ENCODE measurements around the gene PRPF18.

The PRPF18 gene

GRCh38 chr10:13637894-13638293 lies 51.1 kb downstream of the PRPF18 start:
- DNase-seq (ENCODE audit: low read depth), result no peak

GRCh38 chr10:13642293-13642692 lies 55.5 kb downstream of the PRPF18 start:
- DNase-seq (ENCODE audit: low read depth), result no peak

DNA sequence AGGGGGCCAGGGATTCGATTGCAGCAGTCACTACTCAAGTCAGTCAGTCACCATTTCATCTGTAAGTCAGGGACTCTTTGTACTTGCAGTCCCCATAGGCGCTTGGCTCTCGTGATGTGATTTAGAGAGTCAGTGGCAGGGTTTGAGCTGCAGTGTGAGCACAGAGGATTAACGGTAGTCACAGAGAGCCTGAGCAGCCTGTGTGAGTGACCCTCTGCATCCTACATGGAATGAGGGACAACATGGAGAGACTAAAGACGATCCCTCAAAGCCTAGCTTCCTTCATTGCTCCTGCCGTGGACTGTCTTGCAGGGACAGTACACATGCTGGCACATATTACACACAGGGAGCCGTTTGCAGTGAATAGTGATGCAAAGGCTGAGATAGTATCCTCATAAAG lies 56.3 kb downstream of the PRPF18 start:
- no peak for DNase-seq (ENCODE audit: low read depth)

DNA sequence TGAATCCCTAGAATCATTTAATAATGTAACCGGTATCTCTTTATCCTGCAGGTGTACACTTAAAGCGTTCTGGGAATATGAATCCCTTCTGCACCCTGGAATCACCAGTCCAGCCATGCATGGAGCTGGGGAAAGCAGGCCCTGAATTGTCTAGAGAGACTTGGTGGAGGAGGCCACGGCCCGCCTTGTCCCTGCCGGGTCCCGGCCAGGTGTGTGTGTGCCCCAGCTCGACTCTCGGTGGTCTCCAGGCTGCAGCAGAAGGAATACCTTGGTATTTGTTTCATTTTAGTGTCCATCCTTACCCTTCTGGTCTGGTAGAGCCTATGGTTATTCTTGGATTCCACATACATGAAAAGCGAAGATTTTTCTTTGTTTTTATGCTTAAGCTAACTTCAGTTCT lies 58.1 kb downstream of the PRPF18 start:
- DNase-seq (ENCODE audit: low read depth), result no peak

DNA sequence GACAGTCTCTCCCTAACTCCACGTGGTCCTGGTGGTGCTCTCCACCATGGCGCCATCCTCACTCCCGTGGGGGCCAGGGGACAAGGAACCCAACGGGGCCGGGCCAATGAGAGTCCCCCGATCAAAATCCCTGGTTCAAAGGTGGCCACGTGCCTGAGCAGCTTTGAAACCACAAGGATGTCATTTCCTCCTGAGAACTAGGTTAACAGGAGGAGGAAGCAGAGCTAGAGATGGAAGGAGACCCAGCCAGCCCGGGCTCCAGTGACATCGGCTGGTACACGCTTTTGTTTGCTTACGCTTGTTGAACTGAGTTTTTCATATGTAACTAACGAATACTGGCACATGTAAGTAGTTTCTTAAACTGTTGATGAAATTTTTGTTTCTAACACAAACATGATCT lies 61.7 kb downstream of the PRPF18 start:
- no peak for DNase-seq (ENCODE audit: low read depth)

DNA sequence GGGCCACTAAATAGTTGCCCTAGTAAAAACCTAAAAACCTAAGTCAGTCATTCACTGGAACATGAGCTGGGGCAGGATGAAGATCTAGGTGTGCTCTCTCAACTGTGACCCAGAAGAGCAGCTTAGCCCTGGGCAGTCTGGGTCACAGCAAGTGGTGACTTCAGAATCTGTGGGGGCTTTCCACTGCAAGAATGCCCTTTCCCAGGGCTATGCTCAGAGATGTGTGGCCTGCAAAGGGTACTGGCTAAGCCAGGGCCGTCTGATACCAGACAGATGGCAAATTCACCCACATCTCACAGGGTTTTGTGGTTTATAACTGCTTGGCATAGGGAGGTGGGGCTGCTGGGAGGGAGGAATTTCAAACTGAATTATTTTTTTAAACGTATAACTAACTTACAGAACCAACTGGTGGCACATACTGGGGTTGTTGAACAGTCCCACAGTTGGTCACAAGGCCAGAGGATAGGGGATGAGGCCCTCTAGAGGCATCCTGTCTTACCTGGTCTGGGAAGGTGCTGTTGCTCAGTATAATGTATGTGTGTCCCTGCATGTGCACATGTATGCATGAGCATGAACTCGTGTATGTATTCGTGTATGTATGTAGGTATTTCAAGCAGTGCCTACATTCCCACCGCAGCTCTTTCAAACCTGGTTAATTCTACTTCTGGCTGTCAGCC lies 63.2 kb downstream of the PRPF18 start:
- DNase-seq (ENCODE audit: low read depth), result no peak

DNA sequence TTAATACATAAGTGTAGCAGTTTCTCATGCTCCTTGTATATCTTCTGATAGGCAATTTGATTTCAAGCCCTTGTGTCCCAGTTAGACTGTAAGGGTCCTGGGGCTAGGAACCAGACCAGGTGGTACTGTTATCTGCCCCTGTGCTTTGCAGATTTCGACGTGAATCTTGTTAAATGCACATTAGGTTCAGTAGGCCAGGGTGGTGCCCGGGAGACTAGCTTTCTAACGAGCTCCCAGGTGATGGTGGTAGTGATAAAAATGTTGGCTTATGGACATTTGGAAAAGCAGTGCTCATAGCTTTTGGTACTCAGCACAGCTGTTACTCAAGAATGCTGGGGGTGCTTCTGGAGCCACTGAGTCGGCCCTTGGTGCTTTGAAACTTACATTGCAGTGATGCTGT lies 64.2 kb downstream of the PRPF18 start:
- no peak for DNase-seq (ENCODE audit: low read depth)

DNA sequence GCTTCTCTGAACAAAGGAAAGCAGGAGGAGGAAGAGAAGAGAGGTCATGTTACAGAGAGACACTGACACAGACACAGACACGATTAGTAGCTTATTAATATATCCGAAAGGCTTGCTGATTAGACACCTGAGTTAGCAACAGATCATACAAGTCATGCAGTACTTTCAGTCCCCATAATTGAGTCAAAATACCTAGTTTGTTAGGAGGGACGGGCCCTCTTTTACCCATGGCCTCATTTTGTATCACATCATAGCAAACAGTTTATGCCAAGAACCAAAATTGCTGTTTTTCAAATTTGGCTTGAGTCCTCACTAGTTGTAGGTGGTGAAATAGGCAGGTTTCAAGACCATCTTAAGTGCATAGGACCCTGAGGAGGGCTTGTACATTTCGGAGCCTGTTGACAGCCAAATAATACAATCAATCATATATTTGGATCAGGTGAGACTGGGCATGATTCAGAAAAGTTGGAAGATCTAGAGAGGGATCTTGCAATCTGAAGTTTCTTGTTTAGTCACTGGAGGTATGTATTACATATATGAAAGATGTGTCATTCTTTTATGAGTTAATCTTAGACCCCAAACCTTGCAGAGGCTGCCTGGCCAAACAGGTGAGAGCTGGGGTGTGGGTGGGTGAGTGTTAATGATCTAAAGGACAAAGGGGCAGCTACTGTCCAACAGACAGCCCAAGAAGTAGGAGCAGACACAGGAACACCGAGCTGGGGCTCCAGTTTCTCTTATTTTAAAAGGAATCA lies 65.4 kb downstream of the PRPF18 start:
- no peak for DNase-seq (ENCODE audit: low read depth)

- no peak for DNase-seq (ENCODE audit: low read depth)
Observed at GRCh38 chr10:13652860-13653259, 66.1 kb downstream of the PRPF18 start.

GRCh38 chr10:13654118-13654830 lies 67.5 kb downstream of the PRPF18 start:
- no peak for DNase-seq (ENCODE audit: low read depth)

- no peak for DNase-seq (ENCODE audit: low read depth)
Observed at GRCh38 chr10:13654846-13655245, 68.1 kb downstream of the PRPF18 start.

GRCh38 chr10:13656337-13657100 lies 69.8 kb downstream of the PRPF18 start:
- DNase-seq (ENCODE audit: low read depth), result no peak

GRCh38 chr10:13657101-13657680 lies 70.4 kb downstream of the PRPF18 start:
- DNase-seq (ENCODE audit: low read depth), result no peak

DNA sequence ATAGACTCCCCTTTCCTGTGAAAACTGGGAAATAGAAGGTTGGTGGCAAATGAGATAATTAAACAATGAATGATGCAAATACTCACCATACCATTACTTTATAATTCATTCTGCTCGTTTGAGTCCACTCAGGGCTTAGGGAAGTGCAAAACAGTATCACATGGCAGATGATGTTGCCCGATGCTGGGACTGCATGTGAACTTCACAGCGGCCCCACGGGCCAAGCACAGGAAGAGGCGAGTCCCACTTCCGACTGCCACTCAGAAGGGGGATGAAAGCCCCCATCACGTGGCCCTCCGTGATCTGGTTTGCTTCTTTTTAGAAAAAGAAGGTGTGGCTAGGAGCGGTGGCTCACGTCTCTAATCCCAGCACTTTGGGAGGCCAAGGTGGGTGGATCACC lies 71.5 kb downstream of the PRPF18 start:
- DNase-seq (ENCODE audit: low read depth), result no peak

DNA sequence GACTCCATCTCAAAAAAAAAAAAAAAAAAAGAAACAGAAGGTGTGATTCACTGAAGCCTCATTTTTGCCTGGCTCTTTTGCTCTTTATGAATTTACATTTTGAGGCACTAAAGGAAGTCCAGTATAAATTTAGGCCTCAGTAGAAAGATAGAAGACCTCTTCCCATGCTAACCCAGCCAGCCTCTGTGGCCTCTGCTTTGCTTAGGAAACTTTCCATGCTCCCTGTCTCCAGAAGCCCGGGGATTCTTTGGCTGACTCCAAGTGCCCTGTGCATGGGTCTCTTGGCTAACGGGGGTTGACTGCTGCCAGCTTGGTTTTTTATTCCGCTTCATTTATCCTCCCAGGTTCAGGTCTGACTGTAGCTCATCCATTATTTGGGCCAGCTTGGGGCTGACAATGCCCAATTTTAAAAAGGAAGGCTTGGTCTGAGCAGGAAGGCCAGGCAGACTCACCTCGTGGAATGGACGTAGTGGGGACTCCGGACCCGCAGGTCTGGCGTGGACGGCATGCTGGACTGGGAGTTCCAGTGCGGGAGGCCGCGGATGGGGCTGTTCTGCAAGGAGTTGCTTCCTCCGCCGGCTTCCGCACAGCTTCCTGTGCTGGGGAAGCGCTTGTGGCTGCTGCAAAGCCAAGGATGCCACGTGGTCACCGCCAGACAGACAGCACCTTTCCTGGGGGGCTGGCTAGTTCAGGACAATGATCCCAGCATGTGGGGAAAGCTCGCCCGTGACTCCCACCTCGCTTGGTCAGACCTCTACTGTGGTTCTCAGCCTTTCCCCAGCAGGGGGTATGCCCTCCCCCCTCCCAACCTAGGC lies 72.3 kb downstream of the PRPF18 start:
- DNase-seq (ENCODE audit: low read depth), result no peak

GRCh38 chr10:13659887-13660550 lies 73.3 kb downstream of the PRPF18 start:
- peak; percentile 56 for DNase-seq (ENCODE audit: low read depth)

GRCh38 chr10:13660551-13660920 lies 73.8 kb downstream of the PRPF18 start:
- no peak for DNase-seq (ENCODE audit: low read depth)

DNA sequence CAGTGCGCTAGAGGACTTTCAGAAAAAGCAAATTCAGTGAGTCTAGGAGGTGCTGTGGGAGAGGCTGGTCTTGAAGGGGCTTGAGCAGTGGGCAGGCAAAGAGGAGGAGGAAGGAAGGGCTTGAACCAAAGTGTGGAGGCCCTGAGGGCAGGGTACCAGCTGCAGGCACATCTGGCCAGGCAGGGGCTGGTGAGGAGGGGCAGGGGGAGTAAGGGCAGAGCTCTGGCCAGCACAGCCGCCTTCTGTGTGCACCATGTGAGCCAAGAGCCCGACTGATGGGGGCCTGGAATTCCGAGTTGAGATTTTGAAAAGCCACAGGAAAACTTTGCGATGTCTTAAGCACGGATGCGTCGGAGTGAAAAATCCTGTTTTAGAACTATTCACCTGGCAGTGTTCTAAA lies 74.5 kb downstream of the PRPF18 start:
- no peak for DNase-seq (ENCODE audit: low read depth)

DNA sequence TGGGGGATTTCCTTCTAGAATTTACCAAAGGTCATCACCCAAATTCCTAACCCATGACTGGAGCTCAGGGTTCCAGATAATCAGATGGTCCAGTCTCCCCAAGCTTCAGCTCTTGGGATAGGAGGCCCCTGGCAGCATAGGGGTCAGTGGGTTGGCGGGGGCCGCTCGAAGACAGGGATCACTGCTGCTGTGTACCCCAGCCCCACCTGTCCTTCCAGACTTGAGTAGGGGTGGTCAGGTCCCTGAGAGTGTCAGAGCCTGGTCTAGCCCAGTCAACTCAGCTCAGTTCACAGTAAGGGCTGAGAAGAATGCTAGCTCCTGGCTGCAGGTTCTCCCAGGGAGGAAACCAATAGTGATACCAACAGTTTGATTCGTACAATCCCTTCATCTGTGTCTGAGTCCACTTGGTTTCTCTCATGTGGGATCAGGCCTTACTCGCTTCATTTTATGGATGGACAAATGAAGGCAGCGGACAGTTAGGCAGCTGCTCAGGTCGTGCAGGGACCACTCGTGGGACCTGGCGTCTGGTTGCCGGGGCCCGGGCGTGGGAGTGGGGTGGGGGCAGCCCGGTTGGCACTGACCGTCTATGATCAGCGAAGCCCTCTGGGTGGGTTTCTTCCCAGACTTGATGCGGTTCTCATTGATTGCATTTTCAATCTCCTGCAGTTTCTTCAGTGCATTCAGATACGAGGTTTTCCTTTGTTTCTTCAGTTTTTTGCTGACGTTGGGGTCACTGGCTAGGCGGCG lies 78.9 kb downstream of the PRPF18 start:
- DNase-seq (ENCODE audit: low read depth), result no peak

DNA sequence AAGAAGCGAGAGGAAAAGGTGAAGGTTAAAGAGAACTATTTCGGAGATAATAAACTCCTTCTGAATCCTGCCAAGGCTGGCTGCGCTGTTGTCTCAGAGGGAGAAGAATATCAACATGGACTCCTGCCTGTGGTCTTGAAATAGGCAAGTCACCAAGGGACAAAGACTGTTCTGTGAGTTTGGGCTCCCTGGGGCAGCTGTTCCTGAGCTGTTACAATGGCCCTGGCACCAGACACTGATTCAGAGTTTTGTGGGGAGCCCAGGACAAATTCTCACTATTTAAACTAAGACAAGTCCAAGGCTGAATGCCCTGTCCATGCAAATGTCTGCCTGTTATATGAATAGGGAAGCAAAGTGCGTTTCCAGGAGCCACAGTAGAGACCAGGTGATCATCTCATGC lies 81.4 kb downstream of the PRPF18 start:
- no peak for DNase-seq (ENCODE audit: low read depth)

Measured in activated T-cell treated with anti-CD3 and anti-CD28 coated beads for 48 hours (primary cell).